Activated CD4-positive, CD25-positive, alpha-beta regulatory T cell treated with anti-CD3 and anti-CD28 coated beads, Interleukin-2, amount 50 U/mL, for 24 hours (primary cell): ENCODE measurements around the gene KDM4B.

Experiments used
- ATAC-seq, 2 donors: fragments of 150-1000 bp; cut with Tn5 transposase; one replicate each; pipeline ENCODE4 v1.10.0; 2021; ENCODE audit warnings: mild to moderate bottlenecking in 1 of 2, moderate library complexity in 1 of 2

The KDM4B gene

GRCh38 chr19:5112175-5112574 is 143.3 kb downstream of the KDM4B start:
- ATAC-seq: no peak

DNA sequence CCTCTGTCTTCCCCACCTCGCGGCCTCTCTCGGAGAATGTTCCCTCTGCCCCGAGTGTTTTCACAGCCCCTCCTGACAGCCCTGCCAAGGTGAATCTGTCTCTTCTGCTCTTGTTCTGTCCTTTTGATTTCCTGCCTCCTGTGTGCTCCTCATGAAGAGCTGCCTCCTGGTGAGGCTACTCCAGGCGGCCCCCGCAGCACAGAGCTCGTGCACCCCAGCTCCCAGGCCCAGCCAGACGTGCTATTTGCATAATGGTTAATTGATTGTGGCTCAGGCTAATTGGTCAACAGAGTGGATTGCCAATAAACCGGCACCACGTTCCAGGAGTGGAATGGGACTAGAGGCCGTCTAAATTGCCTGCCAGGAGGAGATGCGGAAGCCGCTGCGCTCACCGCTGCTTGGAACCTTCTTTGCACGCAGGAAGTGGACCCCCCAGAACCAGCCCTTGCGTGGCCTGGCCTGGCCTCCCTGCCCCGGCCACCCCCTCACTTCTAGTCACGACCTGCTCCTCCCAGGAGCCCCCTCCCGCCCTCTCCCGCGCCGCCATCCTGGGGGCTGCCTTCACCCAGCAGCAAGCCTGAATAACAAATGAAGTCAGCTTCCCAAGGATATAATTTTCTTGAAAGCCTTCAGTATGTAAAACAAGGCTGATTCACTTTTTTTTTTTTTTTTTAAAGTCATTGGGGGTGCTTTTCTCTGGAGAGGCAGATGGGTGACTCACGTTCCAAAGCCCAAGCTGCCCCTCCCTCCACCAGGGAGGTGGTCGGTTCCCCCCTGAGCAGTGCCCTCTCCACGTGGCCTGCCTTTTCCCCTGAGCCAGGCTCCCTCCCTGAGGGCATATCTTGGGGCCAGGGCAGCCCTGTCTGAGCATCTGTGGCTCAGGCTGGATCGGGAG is 144.0 kb downstream of the KDM4B start:
- ATAC-seq: no peak

GRCh38 chr19:5113633-5114586 is 145.0 kb downstream of the KDM4B start:
- ATAC-seq: no peak

GRCh38 chr19:5114727-5115126 is 145.8 kb downstream of the KDM4B start:
- no peak for ATAC-seq

GRCh38 chr19:5115351-5115750 is 146.4 kb downstream of the KDM4B start:
- ATAC-seq: no peak

DNA sequence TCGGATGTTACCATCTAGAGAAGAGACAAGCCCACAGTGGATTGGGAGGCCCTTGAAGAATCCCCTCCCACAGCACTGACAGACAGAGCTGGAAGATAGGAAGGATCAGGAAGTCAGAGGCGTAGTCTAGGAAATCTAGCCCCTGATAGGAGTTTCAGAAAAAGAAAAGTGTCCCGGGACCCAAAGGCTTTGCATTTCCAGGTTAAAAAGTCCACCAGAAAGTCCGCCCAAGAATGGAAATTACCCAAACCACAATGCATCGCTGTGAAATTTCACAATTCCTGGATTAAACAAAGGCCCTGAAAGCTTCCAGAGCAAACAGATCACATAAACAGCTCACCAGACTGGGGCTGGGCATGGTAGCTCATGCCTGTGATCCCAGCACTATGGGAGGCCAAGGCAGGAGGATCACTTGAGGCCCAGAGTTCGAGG is 146.9 kb downstream of the KDM4B start:
- ATAC-seq: no peak

DNA sequence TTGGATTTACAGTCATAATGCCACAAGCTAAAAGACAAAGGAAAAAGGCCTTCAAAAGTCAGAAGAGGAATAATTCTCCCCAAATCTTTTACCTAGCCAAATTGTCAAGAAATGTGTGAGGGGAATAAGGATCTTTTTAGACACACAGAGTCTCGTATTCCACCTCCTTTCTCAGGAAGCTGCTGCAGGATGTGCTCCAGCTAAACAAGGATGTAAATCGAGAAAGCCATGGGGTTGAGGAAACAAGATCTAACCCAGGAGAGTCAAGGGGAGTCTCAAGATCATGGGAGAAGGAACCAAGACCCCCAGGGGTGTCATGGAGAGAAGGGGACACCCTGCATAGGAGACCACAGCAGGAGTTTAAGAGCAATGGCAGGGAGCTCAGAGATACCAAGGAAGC is 147.4 kb downstream of the KDM4B start:
- ATAC-seq: no peak

- ATAC-seq: no peak
Measured at GRCh38 chr19:5117421-5117820, 148.5 kb downstream of the KDM4B start.

GRCh38 chr19:5118026-5118425 is 149.1 kb downstream of the KDM4B start:
- ATAC-seq: no peak

- no peak for ATAC-seq
Measured at GRCh38 chr19:5119297-5119998, 150.5 kb downstream of the KDM4B start.

DNA sequence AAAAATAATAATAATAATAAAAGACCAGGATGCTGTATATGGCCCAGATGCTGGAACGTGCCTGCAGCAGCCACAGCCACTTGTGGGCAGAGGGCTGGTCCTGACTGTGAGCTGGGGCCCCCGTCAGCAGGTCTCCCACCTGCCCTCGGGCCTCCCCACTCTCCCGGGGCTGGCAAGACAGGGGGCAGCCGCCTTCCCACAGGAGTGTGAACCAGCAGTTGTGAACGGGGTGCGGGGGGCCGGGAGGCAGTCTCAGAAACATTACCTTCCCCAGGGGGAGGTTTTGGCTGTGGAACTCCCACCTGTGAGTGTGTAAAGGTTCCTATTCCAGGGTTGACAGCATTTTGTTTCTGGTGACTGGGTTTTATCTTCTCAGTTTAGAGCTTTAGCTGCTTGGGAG is 151.4 kb downstream of the KDM4B start:
- no peak for ATAC-seq

DNA sequence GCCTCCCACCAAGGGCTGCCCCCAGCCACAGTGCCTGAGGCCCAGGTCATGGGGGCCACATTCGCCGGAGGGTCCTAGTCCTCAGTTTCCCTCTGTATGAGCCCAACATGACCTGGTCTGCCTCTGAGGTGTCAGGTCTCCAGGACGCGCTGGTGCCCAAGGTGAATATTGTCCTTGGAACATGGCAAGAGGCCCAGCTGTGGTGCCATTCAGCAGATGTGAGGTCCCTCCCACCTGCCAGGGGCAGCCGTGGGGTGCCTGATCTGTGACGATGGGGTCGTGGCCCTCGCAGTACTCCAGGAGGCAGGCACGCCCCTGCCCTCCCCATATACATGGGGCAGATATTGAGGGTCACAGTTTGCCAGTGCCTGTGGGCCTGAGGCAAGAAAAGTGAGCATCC is 151.9 kb downstream of the KDM4B start:
- no peak for ATAC-seq

DNA sequence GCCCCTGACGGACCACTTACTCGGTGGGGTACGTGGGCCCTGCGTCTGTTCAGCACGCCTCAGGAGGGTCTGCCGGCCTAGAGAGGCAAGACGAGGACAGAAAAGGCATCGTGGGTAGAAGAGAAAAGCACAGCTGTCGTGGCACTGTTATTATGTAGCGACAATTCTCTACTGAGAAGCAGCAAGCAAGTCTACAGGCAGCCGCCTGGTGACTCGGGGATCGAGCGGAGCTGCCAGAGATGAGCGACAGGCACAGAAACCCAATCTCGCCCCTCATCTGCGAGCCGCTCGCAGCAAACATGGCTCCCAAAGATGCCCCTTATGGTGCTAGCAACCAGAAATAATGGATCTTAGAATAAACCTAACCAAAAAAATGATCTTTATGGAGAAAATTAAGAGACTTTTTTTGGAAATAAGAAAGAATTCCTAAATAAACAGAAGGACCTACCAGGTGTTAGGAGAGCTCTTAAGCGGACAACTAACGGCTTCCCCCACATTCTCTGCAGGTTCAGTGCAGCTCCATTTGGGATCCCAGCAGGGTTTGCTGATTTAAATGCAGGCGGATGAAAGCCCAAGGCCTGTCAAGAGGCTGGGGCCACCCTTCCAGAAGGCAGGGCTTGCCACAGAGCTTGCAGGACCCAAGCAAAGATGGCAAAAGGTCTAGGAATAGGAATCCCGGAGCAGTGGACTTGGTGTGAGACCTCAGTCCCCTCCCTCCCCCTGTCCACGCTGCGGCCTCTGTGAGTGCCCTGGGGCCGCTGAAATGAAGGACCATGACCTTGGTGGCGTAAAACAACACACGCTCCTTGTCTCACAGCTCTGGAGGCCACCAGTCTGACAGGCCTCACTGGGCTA is 152.6 kb downstream of the KDM4B start:
- no peak for ATAC-seq

DNA sequence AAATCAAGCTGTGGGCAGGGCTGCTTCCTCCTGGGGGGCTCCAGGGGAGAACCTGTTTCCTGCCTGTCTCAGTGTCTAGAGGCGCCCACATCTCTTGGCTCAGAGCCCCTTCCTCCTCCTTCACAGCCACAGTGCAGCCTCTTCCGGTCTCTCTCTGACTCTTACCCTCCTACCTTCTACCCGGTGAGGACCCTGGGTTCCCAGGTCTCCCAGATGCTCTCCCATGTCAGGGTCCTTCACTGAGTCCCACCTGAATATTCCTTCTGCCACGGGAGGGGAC is 153.1 kb downstream of the KDM4B start:
- no peak for ATAC-seq

DNA sequence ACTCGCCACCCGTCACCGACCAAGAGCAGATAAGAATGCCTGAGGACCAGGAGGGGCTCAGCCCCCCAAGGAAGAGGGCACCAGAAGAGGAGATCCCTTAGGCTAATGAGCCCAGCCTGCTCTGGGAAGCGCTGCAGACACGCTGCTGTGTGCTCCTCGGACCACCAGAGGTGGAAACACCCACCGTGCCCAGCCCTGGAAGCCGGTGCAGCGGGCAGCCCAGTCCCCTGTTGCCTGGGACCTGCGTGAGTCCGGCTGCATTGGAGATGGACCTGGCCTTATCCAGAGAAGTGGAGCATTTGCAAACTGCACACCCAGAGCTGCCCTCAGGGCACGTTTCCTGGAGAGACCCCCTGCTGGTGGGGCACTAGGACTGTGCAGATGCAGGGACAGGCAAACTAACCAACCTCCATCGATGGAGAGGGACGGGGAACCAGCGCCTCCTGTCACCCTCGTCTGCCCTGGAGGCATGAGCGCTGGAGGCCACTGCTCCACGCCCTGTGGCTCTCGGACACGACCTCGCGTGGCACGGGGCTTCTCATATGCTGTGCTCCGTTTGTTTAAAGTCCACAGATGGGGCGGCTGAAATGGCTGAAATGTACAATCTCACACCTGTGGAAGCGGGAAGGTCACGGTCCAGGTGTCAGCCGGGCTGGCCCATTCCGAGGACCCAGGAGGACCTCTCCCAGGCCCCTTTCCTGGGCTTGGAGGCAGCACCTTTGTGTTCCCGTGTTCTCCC is 153.9 kb downstream of the KDM4B start:
- no peak for ATAC-seq

DNA sequence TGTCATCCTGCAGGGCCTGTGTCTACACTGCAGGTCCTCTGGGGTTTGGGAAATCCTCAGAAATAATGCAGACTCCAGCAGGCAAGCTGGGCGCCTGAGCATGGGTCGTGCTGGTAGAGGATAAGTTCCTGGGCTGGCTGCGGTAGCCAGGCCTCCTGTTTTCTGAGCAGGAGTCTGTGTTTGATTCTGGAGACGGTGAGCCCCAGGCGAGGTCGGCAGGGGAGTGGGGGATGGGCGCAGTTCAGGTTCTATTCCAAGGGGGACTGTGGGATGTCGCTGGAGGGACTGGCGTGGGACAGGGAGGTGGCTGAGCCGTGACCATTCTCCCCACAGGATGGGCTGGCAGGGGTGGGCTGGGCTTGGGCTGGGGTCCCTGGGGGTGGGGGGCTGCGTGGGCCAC is 154.7 kb downstream of the KDM4B start:
- no peak for ATAC-seq

- no peak for ATAC-seq
Measured at GRCh38 chr19:5124111-5124855, 155.4 kb downstream of the KDM4B start.

DNA sequence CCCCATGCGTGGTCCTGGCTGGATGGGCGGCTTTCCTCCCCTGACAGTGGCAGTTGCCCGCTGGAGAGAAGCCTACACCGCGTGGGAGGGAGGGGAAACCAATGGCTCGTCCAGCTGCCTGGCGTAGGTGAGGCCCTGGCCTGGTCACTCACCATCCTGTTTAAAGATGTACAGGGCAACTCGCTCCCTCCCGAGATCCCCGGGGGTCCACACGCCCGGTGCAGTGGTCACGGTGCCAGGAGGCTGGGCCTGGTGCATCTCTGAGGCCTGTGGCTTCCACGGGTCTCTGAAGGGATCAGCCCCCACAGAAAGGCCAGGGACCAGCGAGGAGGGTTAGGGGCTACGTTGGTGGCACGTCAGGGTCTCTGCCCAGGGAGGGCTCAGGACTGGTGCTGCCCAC is 156.5 kb downstream of the KDM4B start:
- no peak for ATAC-seq

GRCh38 chr19:5125797-5126497 is 157.0 kb downstream of the KDM4B start:
- ATAC-seq: no peak
